HG03558 (cell line): Measurements from ENCODE around the gene PRCP.

Experiments
- ATAC-seq: cut with Tn5 transposase; IDR thresholded peaks from one replicate; pipeline ENCODE4 v1.9.1; 2021; ENCODE audit warnings: moderate number of reproducible peaks; ENCODE audit not compliant: unreplicated experiment; ENCODE audit errors: extremely low read depth

The PRCP gene

DNA sequence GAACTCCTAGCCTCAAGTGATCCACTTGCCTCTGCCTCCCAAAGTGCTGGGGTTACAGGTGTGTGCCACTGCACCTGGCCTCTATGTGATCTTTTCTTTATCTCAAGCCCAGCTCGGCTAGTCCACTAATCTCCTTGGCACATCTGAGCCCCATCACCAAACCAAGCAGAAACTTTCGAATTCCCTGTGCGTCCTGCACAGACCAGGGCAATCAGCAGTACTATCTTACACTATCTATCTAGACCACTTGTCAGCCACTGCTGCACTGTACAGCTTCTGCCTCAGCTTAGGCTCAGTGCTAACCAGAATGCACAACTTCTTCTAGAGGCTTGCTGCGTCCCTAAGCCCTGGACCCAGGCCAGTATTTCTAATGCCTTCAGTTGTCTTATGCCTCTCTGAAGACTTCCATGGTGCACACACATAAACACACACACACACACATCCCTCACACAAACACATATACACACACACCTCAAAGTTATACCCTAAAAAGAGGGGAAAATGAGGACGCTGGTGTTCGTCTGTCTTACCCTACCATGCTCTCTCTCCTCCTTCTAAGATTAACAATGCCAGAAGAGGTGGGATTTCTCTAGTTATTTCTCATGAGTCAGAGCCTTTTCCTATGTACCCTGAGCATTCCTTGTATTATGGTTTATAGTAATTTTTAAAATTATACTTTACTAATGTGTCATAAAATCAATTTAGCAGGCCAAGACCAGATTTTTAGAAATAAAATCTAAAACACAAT lies 107.2 kb downstream of the PRCP start:
- ATAC-seq: no peak

DNA sequence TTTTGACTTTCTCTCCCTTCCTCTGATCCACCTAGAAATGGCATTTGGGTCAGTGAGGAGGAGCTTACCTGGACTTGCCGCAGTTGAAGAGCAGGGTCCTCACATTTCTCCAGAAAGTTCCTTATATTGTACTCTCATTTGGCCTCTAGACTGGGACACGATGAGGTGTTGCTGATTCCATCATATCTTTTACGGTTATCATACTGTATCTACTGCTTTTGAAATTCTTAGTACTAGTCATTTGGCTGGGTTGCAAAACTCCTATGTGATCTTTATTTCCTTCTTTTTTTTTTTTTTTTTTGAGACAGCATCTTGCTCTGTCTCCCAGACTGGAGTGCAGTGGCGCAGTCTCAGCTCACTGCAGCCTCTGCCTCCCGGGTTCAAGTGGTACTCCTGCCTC lies 107.9 kb downstream of the PRCP start:
- no peak for ATAC-seq

DNA sequence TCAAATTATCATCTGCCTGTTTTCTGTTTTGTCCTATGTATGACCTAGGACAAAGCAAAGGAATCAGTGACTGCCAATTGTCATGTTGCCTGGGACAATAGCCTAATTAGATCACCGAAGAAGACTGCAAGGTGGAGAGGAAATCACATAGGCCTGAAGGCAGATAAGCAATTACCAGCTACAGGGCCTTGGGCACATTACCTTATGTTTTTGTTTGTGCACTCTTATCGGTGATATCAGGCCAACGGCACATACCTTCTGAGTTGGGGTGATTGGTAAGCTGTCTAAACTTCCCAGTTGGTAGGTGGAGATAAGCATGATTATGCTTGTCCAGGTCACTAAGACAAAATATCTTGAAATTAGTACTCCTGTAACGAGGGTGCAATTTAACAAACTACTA lies 108.5 kb downstream of the PRCP start:
- ATAC-seq: no peak

DNA sequence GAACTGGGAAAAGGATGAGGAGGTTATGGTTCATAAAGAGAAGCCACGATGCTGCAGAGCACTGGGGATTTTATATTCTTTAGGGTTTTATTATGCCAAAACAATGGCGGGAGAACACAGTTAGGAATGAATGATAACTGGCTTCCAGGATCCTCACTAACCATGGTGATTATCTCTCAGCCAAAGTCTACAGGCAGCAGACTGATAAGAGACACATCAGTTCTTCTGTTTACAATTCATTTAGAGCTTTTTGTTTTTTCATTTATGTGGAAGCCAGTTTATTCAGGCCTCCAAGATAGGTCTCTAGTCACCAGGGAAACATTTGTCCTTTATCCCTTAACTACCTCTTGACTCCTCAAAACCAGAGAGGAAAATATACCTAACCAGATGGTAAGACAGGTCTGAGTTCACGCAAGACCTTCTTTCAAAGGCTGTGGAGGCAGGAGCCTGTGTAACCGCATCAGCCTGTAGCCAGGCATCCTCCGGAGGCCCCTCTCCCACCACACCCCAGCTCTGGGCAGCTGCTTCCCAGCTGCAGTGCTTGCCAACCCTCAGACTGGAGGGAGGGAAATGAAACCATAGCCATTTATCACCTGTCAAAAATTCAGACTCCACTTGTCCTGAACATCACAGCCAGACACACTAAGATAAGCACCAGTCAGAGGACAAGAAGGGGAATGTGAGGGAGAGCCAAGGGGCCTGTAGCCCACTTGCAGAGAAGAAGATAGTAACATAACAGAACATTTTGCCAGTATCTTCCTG lies 109.3 kb downstream of the PRCP start:
- ATAC-seq: no peak

DNA sequence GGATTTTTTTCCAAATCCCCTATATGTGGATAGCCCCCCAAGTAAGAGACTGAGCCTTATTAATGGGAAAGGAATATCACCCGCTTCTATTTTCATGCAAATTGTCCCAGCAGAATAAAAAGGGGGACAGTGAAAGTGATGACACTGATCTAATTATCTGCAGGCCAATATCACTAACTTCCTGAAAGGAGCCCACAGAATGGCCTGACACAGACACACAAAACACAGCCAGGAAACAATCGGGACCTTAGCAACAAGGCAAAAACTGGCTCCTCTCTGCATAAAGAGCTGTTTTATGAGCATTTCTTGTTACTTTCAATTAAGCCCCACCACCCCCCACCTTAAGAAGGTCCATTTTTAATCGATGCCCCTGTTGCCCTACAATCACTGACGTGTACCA lies 112.2 kb downstream of the PRCP start:
- ATAC-seq: no peak

DNA sequence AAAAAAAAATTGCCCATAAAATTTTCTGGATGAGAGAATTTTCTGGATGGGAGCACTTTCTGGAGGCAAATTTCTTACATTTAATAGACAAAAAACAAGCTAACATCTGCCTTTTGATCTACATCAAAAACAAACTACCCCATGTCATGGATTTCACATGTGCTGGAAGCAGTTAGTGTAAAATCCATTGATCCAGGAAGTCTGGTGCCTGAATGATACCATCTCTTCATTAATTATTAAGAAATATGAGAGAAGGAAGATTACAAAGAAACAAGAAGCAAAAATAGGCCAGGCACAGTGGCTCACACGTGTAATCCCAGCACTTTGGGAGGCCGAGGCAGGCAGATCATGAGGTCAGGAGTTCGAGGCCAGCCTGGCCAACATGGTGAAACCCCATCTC lies 113.4 kb downstream of the PRCP start:
- ATAC-seq: no peak

DNA sequence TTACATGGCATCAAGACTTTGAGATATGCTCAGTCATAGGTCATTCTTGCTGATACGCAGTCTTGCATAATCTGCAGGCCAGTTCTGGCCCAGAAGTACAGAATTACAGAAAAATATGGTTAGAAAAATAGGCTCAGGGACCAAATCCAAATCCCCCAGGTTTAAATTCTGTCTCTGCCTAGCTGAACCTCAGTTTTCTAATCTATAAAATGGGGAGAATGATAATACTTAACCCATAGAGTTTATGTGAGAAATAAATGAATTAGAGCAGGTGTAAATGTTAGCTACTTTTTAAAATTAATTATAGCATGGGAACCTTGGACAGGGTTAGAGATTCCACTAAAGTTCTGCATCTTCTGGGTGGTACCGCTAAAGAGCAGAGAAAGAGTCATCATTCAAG lies 114.2 kb downstream of the PRCP start:
- no peak for ATAC-seq

DNA sequence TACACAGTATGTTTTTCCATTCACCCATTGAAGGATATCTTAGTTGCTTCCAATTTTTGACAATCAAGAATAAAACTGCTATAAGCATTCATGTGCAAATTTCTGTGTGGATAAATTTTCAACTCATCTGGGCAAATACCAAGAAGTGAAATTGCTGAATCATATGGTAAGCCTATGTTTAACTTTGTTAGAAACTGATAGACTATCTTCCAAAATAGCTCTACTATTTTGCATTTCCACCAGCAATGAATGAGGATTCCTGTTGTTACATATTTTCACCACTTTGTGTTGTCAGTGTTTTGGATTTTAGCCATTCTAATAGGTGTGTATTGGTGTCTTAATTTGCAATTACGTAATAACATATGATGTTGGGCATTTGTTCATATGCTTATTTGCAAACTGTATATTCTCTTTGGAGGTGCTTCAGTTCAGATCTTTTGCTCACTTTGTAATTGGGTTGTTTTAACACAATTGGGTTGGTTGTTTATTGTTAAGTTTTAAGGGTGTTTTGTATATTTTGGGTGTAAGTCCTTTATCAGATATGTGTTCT lies 117.3 kb downstream of the PRCP start:
- no peak for ATAC-seq

DNA sequence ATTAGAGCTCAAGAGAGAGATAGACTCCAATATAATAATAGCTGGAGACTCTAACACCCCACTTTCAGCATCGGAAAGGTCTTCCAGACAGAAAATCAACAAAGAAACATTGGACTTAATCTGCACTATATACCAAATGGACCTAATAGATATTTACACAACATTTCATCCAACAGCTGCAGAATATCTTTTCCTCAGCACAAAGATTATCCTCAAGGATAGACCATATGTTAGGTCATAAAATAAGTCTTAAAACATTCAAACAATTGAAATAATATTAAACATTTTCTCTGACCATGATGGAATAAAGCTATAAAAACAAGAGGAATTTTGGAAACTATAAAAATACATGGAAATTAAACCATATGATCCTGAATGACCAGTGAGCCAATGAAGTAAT lies 121.5 kb downstream of the PRCP start:
- no peak for ATAC-seq

DNA sequence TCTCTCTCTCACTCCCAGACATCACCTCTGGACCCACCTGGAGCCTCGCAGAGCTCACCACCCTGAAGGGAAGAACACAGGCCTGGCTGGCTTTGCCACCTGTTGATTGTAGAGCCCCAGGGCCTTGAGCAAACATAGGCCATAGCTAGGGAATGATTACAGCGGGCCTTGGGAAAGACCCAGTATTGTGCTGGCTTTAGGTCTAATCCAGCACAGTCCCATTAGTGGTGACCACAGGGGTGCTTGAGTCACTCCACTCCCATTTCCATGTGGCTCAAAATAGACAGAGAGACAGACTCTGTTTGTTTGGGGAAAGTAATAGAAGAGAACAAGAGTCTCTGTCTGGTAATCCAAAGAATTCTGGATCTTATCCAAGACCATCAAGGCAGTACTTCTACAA lies 123.9 kb downstream of the PRCP start:
- ATAC-seq: no peak

DNA sequence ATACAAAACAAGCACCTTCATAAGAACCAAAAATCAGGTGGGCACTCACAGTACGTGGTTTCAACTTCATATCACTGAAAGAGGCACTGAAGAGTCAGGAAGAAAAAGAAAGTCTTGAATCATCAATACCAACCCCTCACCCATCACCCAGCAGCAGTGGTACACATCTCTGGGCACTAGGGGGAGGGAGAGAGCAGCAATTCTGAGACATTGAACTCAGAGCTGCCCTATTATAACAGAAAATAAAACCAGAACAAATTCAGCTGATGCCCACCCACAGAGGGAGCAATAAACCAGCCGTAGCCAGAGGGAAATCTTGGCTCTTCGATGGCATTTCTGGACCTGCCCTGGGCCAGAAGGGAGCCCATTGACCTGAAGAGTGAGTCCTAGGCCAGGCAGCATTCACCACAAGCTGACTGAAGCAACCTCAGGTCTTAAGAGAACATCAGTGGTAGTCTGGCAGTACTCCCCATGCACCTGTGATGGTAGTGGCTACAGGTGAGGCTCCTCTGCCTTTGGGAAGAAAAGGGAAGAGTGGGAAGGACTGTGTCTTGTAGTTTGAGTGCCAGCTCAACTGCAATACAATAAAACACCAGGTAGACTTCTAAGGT lies 124.4 kb downstream of the PRCP start:
- peak; percentile 96 for ATAC-seq

DNA sequence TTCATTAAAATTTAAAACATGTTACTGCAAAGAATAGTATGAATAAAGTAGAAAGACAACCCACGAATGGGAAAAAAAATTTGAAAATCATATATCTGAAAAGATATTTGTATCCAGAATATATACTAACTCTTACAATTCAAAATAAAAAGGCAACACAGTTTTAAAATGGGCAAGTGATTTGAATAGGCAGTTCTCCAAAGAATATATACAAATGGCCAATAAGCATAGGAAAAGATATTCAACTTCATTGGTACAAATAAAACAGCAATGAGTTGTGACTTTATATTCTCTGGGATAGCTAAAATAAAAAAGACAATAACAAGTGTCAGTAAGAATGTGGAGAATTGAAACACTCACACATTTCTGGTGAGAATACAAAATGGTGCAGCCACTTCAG lies 125.0 kb downstream of the PRCP start:
- no peak for ATAC-seq
